A673 (cell line): ENCODE data around the gene AFAP1.

Experiments
- EZH2 ChIP-seq: fragments of 200-600 bp; sonication (generic); IDR thresholded peaks from 2 replicates; pipeline ENCODE4 v1.6.1; 2017; ENCODE audit warnings: borderline replicate concordance, low read depth, mild to moderate bottlenecking, mixed read lengths, antibody characterized with exemption, low read length; ENCODE audit not compliant: poor library complexity, severe bottlenecking
- TF ChIP-seq, protein P1 (sequence below): fragments of 300-800, 200-600 bp; sonication (generic); conservative IDR thresholded peaks from 2 replicates; pipeline ENCODE4 v1.5.1; 2017; ENCODE audit warnings: low read depth, mild to moderate bottlenecking, antibody characterized with exemption, low read length, moderate library complexity, mixed read lengths

DNA sequence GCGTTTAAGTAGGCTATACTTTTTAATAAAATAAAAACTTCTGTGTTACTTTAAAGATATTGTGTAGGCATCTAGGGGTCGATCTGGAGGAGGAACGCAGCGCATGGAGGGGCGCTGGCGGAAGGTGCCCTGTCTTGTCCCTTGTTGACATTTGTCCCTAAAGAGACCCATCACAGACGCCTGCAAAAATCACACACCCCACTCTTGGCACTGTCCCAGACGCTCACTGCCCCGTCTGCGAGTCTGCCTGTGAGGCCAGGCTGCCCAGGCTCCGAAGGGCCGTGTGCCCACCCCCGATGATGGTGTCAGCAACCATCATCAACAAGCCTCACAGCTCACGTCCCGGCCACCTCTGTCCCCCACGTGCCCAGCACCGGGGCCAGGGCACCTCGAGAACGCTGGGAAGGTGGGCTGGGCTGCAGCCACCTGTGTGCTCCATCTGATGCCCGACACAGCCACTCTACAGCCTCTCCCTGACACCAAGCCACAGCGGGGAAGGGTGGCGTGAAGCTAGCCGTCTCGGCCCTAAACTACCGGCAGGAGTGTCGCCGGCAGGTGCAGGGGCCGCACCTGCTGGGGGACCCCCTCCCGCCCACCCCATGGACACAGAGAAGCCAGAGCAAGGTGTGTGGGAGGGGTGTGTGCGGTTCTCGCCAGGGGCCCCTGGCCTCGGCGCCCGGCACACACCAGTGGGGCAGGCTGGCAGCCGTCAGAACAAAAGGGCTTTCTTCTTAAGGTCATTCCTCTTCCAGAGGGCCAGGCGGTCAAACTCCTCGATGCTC is 26.8 kb upstream of the AFAP1 start:
- TF ChIP-seq, protein P1, sequence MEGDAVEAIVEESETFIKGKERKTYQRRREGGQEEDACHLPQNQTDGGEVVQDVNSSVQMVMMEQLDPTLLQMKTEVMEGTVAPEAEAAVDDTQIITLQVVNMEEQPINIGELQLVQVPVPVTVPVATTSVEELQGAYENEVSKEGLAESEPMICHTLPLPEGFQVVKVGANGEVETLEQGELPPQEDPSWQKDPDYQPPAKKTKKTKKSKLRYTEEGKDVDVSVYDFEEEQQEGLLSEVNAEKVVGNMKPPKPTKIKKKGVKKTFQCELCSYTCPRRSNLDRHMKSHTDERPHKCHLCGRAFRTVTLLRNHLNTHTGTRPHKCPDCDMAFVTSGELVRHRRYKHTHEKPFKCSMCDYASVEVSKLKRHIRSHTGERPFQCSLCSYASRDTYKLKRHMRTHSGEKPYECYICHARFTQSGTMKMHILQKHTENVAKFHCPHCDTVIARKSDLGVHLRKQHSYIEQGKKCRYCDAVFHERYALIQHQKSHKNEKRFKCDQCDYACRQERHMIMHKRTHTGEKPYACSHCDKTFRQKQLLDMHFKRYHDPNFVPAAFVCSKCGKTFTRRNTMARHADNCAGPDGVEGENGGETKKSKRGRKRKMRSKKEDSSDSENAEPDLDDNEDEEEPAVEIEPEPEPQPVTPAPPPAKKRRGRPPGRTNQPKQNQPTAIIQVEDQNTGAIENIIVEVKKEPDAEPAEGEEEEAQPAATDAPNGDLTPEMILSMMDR = no peak
- no peak for TF ChIP-seq EZH2
